ENCODE data around the gene SALL3. TPM values are rescaled to one million over a fixed set of nuclear protein-coding genes. Genes with fewer than 3 reads are reported as not detected.

SALL3 gene
- total RNA-seq, 4 donors from 2014 or later, result 0.21 to 0.40 TPM; not detected in 2

DNA sequence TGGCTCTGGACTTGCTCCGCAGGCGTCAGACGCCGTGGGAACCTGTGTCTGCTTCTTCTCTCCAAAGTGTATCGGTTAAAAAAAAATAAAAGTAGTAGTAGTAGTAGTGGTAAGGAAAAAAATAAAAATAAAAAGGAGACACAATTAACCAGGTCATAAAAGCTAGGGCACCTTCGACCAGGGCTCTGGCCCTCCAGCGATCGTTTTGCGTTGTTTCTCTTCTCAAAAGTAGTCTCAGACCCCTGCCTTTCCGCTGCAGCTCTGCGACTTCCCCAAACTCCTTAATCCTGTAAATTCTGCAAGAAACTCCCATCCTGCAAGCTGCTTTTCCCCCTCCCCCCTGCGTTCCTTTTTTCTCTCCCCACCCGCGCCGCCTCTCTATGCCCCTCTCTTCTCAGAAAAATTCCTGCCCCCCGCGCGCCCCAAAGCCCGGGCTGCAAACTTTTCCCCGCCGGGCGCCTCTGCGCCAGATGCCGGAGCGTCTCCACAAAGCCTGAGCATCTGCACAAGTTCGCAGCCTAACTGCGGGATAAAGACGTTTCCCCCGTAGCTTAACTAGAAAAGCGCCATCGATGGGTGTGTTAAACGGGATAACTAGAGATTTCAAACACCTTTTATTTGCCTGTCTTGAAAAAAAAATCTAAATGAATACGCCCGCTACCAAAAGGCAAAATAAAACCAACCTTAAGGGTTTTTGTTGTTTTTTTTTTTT lies 1.8 kb upstream of the SALL3 start:
- Histone ChIP-seq H3K27me3 (peaks cover 100% of the 10 kb centered on the region), H3K4me3 (no peak overlapping the region), H3K27ac (no peak overlapping the region), H3K36me3 (no peaks in the 10 kb centered on the region), H3K4me1 (peaks cover 44% of the 10 kb centered on the region), H3K9me3 (no peaks in the 10 kb centered on the region)
- DNase-seq (ENCODE audit: low spot score in 2 of 2), result no peak
- TF ChIP-seq POLR2AphosphoS5 (IDR thresholded peaks at IDR 0.05) (no peak), EP300 (IDR thresholded peaks at IDR 0.05) (no peak), POLR2A (IDR thresholded peaks at IDR 0.05) (no peak)
- TF ChIP-seq, protein P1, sequence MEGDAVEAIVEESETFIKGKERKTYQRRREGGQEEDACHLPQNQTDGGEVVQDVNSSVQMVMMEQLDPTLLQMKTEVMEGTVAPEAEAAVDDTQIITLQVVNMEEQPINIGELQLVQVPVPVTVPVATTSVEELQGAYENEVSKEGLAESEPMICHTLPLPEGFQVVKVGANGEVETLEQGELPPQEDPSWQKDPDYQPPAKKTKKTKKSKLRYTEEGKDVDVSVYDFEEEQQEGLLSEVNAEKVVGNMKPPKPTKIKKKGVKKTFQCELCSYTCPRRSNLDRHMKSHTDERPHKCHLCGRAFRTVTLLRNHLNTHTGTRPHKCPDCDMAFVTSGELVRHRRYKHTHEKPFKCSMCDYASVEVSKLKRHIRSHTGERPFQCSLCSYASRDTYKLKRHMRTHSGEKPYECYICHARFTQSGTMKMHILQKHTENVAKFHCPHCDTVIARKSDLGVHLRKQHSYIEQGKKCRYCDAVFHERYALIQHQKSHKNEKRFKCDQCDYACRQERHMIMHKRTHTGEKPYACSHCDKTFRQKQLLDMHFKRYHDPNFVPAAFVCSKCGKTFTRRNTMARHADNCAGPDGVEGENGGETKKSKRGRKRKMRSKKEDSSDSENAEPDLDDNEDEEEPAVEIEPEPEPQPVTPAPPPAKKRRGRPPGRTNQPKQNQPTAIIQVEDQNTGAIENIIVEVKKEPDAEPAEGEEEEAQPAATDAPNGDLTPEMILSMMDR (IDR thresholded peaks at IDR 0.05), result no peak
- 4% methylated on average over 34 of the region's 34 CpGs for WGBS

DNA sequence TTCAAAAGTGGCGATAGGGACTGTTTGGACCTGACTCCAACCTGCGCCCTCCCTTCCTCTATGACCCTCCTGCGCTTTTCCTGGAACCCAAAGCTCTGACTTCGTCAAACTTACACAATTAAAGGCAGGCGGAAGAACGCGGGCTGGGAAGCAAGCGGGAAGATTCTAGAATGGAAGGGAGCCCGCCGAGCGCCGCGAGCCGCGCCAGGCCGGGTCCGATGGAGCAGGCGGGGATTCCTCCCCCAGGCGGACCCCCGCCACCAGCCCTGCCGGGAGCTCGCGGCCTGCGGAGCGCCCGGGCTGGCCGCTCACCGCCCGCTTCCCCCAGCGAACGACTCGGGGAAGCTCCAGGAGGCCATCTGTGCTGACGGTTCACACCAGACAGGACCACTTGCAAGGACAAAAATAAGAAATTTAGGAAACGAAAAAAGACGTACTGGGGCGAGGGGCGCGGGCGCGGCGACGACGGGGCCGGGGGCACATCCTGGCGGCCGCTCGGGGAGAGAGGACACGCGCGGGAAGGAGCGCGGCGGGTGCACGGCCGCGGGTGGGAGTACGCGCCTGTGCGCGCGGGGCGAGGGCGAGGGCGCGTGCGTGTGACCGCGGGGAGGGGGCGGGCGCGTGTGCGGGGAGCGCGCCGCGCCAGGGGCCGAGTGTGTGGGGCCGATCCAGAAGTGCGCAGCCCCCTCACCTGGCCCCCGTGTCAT lies 1.1 kb upstream of the SALL3 start:
- no peak overlapping the region for H3K27ac ChIP-seq
- no peaks in the 10 kb centered on the region for H3K36me3 ChIP-seq
- H3K27me3 ChIP-seq, result peaks cover 100% of the 10 kb centered on the region
- TF ChIP-seq, protein P1 (IDR thresholded peaks at IDR 0.05), result no peak
- no peak for TF ChIP-seq EP300 (IDR thresholded peaks at IDR 0.05)
- H3K4me1 ChIP-seq, result peaks cover 37% of the 10 kb centered on the region
- no peaks in the 10 kb centered on the region for H3K9me3 ChIP-seq
- DNase-seq (ENCODE audit: low spot score in 2 of 2), result no peak
- WGBS, result 3% methylated on average over 39 of the region's 80 CpGs
- peak overlapping the region; percentile 31 for H3K4me3 ChIP-seq

DNA sequence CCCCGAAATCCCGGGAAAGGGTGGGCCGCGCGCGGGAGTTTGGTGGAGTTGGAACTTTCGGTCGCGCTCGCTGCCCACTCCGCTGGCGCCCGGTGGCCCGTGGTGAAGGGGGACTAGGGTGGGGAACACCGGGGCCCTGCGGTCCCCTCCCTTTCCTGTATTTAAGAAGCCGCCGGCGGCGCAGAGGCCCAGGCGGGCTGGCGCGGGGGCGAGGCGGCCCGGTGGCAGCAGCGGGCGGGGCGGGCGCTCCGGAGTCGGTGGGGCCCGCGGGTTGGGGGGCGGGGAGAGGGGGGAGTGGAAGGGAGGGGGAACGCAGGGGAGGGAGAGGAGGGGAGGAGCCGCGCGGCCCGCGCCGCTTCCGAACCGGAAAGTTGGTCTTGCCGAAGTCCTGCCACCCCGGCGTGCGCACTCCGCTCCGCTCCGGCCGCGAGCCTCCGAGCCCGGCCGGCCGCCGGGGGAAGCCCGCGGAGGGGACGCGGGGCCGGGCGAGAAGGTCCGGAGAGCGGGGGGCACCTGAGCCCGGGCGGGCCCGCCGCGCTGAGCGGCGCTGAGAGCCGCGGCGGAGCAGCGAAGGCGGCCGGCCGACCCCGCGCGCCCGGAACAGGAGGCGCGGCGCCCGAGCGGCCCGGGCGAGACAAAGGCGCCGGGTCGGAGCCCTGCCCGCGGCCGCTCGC lies 425 bp upstream of the SALL3 start:
- no peak for TF ChIP-seq POLR2A (IDR thresholded peaks at IDR 0.05)
- no peak for TF ChIP-seq EP300 (IDR thresholded peaks at IDR 0.05)
- TF ChIP-seq, protein P1 (IDR thresholded peaks at IDR 0.05), result no peak
- TF ChIP-seq POLR2AphosphoS5 (IDR thresholded peaks at IDR 0.05), result no peak
- H3K27ac ChIP-seq, result no peak overlapping the region
- peaks cover 30% of the 10 kb centered on the region for H3K4me1 ChIP-seq
- no peak for DNase-seq (ENCODE audit: low spot score in 2 of 2)
- H3K36me3 ChIP-seq, result no peaks in the 10 kb centered on the region
- H3K4me3 ChIP-seq, result peak overlapping the region; percentile 31
- H3K9me3 ChIP-seq, result no peaks in the 10 kb centered on the region
- peaks cover 100% of the 10 kb centered on the region for H3K27me3 ChIP-seq
- WGBS, result 2% methylated on average over 13 of the region's 98 CpGs

DNA sequence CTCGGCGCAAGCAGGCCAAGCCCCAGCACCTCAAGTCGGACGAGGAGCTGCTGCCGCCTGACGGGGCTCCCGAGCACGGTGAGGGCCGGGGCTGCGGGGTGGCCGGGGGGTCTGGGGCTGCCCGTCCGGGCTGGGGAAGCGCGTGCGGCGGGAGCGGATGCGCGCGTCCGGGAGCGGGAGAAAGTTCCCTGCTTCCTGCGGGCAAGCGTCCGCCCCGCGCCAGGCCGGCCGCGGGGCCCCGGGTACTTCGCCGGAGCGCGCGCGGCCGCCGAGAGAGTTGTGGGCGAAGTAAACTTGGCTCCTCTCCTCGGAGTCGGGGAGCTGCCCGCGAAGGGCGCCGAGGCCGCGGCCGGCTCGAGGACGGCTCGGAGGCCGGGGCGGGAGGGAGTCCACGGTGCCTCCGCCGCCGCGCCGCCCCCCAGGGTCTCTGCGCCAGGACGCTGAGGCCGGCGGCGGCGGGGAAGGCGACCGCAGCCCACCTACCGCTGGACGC lies 707 bp downstream of the SALL3 start:
- no CpG with 5 or more reads among the region's 71 CpGs for WGBS
- no peak for DNase-seq (ENCODE audit: low spot score in 2 of 2)

DNA sequence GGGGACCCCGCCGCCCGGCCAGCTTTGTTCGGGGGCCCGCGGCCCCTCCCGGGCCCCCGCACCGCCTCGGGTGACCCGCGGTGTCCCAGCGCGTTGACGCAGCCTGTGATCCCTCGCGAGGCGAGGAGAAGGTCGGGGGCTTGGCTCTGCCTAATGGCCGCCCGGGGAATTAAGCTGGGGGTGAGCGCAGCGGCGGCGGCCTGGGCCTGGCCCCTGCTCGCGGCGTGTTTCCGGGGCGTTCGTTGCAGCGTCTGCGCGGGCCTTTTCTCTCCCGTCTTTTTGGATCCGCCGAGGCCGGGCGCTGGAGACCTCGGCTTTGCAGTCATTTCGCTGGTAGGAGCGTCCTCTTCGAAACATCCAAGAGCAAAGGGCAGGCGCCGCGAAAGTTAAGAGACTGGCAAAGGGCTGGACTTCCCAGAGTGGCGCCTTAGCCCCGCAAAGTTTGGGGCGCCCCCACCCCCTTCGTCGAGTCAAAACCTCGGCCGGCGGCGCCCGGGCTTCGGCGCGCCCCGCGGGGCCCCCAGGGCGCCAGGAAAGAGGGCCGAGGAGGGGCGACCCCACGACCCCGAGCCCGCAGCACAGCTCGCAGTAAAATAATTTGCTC lies 1.3 kb downstream of the SALL3 start:
- Histone ChIP-seq H3K4me1 (peaks cover 35% of the 10 kb centered on the region), H3K27ac (no peak overlapping the region), H3K27me3 (peaks cover 100% of the 10 kb centered on the region), H3K9me3 (no peaks in the 10 kb centered on the region), H3K36me3 (no peaks in the 10 kb centered on the region), H3K4me3 (peak overlapping the region; percentile 31)
- 0% methylated on average over 6 of the region's 68 CpGs for WGBS
- DNase-seq (ENCODE audit: low spot score in 2 of 2), result no peak
- TF ChIP-seq POLR2AphosphoS5 (IDR thresholded peaks at IDR 0.05) (no peak), POLR2A (IDR thresholded peaks at IDR 0.05) (no peak), EP300 (IDR thresholded peaks at IDR 0.05) (no peak)
- TF ChIP-seq, protein P1 (IDR thresholded peaks at IDR 0.05), result no peak

More for the DNA sequence above, 707 bp downstream of the SALL3 start:
- peaks cover 100% of the 10 kb centered on the region for H3K27me3 ChIP-seq
- H3K4me1 ChIP-seq, result peaks cover 30% of the 10 kb centered on the region
- no peak for TF ChIP-seq POLR2AphosphoS5 (IDR thresholded peaks at IDR 0.05)
- no peak for TF ChIP-seq POLR2A (IDR thresholded peaks at IDR 0.05)
- no peaks in the 10 kb centered on the region for H3K9me3 ChIP-seq
- H3K36me3 ChIP-seq, result no peaks in the 10 kb centered on the region
- H3K4me3 ChIP-seq, result peak overlapping the region; percentile 31
- no peak overlapping the region for H3K27ac ChIP-seq

All from suprapubic skin (tissue), 4 donors.